Measurements from ENCODE around the gene TRIM41.
A peak's percentile ranks its signal among the peaks of the same experiment; 100 is the strongest.
"Not testable (repeated sequence)": the region's sequence is repeated elsewhere in the genome, so short reads cannot be mapped to it uniquely, and the experiment has no call there.

TRIM41 gene

GRCh38 chr5:181223058-181223728 lies at the start of gene TRIM41:
Gene TRIM41 (plus strand): TSS chr5:181223281. CDS start chr5:181224000, 719 bp downstream.
- H3K4me3 ChIP-seq (replicated peaks; ENCODE audit: low read depth, low read length) = peak within 1 kb of the TSS; percentile 79
- DNase-seq (ENCODE audit: extremely low read depth, low read depth) = peak; percentile 93
- TF ChIP-seq CTCF (IDR thresholded peaks at IDR 0.05; ENCODE audit: low read depth, low read length, missing control alignments) = no peak

DNA sequence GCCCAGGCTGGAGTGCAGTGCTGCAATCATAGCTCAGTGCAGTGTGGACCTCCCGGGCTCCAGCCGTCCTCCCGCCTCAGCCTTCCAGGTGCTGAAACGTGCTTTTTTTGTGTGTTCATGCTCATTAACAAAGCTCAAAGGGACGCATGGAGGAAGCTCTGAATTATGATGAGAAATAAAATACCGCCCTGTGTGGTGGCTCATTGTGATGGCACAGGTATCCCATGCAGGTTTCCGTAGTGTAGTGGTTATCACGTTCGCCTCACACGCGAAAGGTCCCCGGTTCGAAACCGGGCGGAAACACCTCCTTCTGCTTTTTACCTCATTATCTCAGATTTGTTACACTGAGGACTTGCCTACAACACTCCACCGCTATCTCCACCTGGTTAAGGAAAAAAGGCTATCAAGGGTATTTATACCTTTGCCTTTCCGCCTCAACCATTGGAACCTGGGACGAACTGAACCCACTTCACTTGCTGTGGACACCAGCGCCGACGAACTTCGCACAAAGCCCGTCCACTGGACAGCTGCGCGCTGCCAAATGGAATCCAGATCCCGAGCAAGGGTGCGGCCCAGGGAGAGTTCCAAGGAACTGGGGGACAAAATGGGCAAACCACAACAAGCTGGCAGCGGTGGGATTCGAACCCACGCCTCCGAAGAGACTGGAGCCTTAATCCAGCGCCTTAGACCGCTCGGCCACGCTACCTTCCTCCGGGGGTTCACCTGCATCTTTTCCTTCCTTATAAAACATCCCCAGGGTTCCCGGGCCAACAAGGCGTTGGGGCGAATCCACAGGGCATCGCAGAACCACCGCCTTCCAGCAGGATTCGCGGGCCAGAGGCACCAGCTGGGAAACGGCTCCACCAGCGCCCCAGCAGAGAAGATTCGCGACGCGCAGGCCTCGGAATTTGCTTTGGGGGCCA lies 49.4 kb upstream of the TRIM41 start:
- peak; percentile 2 for TF ChIP-seq CTCF (IDR thresholded peaks at IDR 0.05; ENCODE audit: low read depth, low read length, missing control alignments)
- H3K4me3 ChIP-seq (replicated peaks; ENCODE audit: low read depth, low read length) = peak overlapping the region; percentile 34
- DNase-seq (ENCODE audit: extremely low read depth, low read depth) = peak; percentile 80

GRCh38 chr5:181176254-181176952 lies 46.7 kb upstream of the TRIM41 start:
- TF ChIP-seq CTCF (IDR thresholded peaks at IDR 0.05; ENCODE audit: low read depth, low read length, missing control alignments) = no peak
- no peak for DNase-seq (ENCODE audit: extremely low read depth, low read depth)

GRCh38 chr5:181177559-181177958 lies 45.5 kb upstream of the TRIM41 start:
- DNase-seq (ENCODE audit: extremely low read depth, low read depth); H3K4me3 ChIP-seq (replicated peaks; ENCODE audit: low read depth, low read length): not testable (repeated sequence)

More at GRCh38 chr5:181176254-181176952, 46.7 kb upstream of the TRIM41 start:
- H3K4me3 ChIP-seq (replicated peaks; ENCODE audit: low read depth, low read length) = no peak overlapping the region

- TF ChIP-seq CTCF (IDR thresholded peaks at IDR 0.05; ENCODE audit: low read depth, low read length, missing control alignments) = peak; percentile 72
- no peak for DNase-seq (ENCODE audit: extremely low read depth, low read depth)
- H3K4me3 ChIP-seq (replicated peaks; ENCODE audit: low read depth, low read length) = no peak overlapping the region
These were observed 41.2 kb upstream of the TRIM41 start for GRCh38 chr5:181181650-181182565.

- no peak for TF ChIP-seq CTCF (IDR thresholded peaks at IDR 0.05; ENCODE audit: low read depth, low read length, missing control alignments)
- H3K4me3 ChIP-seq (replicated peaks; ENCODE audit: low read depth, low read length) = no peak overlapping the region
- DNase-seq (ENCODE audit: extremely low read depth, low read depth) = no peak
These were observed 40.4 kb upstream of the TRIM41 start for GRCh38 chr5:181182651-181183050.
